ENCODE data around the gene MLLT10. TPM values are rescaled to one million over a fixed set of nuclear protein-coding genes. Genes with fewer than 3 reads are reported as not detected.
"Not testable (repeated sequence)": the region's sequence is repeated elsewhere in the genome, so short reads cannot be mapped to it uniquely, and the experiment has no call there.

MLLT10 gene
- total RNA-seq, 1 donor from 2014 or later: 43.9 TPM

DNA sequence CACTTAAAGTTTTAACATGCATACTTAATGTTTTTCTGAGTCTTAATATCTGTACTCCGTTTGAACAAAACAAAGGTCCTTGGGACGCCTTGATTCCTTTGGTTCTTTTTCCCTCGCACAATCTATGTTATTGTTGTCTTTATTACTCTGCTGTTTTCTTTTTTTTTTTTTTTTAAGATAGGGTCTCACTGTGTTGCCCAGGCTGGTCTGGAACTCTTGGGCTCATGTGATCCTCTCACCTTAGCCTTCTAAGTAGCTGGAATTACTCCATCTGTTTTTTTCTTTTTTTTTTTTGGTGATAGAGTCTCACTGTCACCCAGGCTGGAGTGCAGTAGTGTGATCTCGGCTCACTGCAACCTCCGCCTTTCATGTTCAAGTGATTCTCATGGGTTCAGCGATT is 13.2 kb downstream of the MLLT10 start:
- peak overlapping the region; percentile 1 for H3K27ac Mint-ChIP-seq (ENCODE audit: unreplicated experiment)
- DNase-seq (ENCODE audit: extremely low spot score, unreplicated experiment): no peak

DNA sequence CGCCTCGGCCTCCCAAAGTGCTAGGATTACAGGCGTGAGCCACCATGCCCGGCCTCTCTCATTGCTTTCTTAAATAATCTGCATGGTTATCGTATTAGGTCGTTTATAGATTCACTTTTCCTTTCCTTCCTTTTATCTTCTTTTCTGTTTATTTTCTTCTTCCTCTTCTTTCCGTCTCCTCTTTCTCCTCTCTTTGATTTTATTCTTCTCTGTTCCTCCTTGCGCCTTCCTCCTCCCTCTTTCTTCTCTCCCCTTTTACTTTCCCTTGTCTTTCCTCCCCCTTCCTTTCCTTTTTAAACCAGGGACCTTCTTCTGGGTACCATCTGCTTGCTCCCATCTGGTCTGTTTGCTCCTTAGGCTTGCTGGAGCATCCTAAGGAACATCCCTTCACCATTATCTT is 18.6 kb downstream of the MLLT10 start:
- Mint-ChIP-seq H3K4me3 (ENCODE audit: unreplicated experiment) (no peak overlapping the region), H3K27ac (ENCODE audit: unreplicated experiment) (no peak overlapping the region), H3K4me1 (ENCODE audit: unreplicated experiment) (peaks cover 5% of the 10 kb centered on the region), H3K27me3 (ENCODE audit: unreplicated experiment) (no peaks in the 10 kb centered on the region), H3K9me3 (ENCODE audit: unreplicated experiment) (no peaks in the 10 kb centered on the region), H3K36me3 (ENCODE audit: unreplicated experiment) (peaks cover 47% of the 10 kb centered on the region)
- no peak for DNase-seq (ENCODE audit: extremely low spot score, unreplicated experiment)
- TF ChIP-seq, protein P1, sequence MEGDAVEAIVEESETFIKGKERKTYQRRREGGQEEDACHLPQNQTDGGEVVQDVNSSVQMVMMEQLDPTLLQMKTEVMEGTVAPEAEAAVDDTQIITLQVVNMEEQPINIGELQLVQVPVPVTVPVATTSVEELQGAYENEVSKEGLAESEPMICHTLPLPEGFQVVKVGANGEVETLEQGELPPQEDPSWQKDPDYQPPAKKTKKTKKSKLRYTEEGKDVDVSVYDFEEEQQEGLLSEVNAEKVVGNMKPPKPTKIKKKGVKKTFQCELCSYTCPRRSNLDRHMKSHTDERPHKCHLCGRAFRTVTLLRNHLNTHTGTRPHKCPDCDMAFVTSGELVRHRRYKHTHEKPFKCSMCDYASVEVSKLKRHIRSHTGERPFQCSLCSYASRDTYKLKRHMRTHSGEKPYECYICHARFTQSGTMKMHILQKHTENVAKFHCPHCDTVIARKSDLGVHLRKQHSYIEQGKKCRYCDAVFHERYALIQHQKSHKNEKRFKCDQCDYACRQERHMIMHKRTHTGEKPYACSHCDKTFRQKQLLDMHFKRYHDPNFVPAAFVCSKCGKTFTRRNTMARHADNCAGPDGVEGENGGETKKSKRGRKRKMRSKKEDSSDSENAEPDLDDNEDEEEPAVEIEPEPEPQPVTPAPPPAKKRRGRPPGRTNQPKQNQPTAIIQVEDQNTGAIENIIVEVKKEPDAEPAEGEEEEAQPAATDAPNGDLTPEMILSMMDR (IDR thresholded peaks at IDR 0.05): no peak

More for the DNA sequence above, 13.2 kb downstream of the MLLT10 start:
- Mint-ChIP-seq H3K9me3 (ENCODE audit: unreplicated experiment) (no peaks in the 10 kb centered on the region), H3K4me1 (ENCODE audit: unreplicated experiment) (no peaks in the 10 kb centered on the region), H3K27me3 (ENCODE audit: unreplicated experiment) (no peaks in the 10 kb centered on the region), H3K4me3 (ENCODE audit: unreplicated experiment) (no peak overlapping the region), H3K36me3 (ENCODE audit: unreplicated experiment) (peaks cover 46% of the 10 kb centered on the region)
- TF ChIP-seq, protein P1 (IDR thresholded peaks at IDR 0.05): no peak

DNA sequence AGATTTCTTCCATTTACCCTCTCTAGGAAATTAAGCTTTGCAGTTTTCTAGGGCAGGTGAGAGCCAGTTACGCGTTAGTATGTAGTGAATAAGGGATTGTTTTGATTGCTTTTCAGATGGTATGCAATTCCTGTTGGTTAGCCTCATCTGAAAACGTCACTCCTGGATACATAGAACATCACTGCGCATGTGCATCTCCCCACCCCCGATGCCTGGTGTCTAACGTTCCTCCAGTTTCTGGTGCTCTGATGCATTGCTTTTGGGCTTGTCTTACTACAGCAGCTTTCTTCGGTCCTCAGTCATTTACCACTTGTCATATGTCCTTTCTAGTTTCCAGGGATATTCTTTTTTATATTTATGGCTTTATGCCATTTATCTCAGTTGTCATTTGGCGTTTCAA is 22.5 kb downstream of the MLLT10 start:
- peaks cover 9% of the 10 kb centered on the region for H3K4me1 Mint-ChIP-seq (ENCODE audit: unreplicated experiment)
- H3K27me3 Mint-ChIP-seq (ENCODE audit: unreplicated experiment): no peaks in the 10 kb centered on the region
- TF ChIP-seq, protein P1 (IDR thresholded peaks at IDR 0.05): no peak
- peak; percentile 23 for DNase-seq (ENCODE audit: extremely low spot score, unreplicated experiment)
- peaks cover 50% of the 10 kb centered on the region for H3K36me3 Mint-ChIP-seq (ENCODE audit: unreplicated experiment)
- H3K9me3 Mint-ChIP-seq (ENCODE audit: unreplicated experiment): no peaks in the 10 kb centered on the region
- H3K4me3 Mint-ChIP-seq (ENCODE audit: unreplicated experiment): no peak overlapping the region
- H3K27ac Mint-ChIP-seq (ENCODE audit: unreplicated experiment): no peak overlapping the region

DNA sequence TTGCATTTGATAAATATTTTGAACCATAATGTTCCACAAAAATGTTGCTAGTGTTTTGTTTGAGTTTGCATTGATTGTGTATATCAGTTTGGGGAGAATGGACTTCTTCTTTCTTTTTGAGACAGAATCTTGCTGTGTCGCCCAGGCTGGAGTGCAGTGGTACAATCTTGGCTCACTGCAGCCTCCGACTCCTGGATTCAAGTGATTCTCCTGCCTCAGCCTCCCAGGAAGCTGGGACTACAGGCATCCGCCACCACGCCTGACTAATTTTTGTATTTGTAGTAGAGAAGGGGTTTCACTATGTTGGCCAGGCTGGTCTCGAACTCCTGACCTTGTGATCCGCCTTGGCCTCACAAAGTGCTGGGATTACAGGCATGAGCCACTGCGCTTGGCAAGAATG is 25.0 kb downstream of the MLLT10 start:
- H3K36me3 Mint-ChIP-seq (ENCODE audit: unreplicated experiment): peaks cover 49% of the 10 kb centered on the region
- not testable (repeated sequence) for H3K4me1 Mint-ChIP-seq (ENCODE audit: unreplicated experiment); H3K27me3 Mint-ChIP-seq (ENCODE audit: unreplicated experiment); H3K27ac Mint-ChIP-seq (ENCODE audit: unreplicated experiment); H3K9me3 Mint-ChIP-seq (ENCODE audit: unreplicated experiment); H3K4me3 Mint-ChIP-seq (ENCODE audit: unreplicated experiment); DNase-seq (ENCODE audit: extremely low spot score, unreplicated experiment)

DNA sequence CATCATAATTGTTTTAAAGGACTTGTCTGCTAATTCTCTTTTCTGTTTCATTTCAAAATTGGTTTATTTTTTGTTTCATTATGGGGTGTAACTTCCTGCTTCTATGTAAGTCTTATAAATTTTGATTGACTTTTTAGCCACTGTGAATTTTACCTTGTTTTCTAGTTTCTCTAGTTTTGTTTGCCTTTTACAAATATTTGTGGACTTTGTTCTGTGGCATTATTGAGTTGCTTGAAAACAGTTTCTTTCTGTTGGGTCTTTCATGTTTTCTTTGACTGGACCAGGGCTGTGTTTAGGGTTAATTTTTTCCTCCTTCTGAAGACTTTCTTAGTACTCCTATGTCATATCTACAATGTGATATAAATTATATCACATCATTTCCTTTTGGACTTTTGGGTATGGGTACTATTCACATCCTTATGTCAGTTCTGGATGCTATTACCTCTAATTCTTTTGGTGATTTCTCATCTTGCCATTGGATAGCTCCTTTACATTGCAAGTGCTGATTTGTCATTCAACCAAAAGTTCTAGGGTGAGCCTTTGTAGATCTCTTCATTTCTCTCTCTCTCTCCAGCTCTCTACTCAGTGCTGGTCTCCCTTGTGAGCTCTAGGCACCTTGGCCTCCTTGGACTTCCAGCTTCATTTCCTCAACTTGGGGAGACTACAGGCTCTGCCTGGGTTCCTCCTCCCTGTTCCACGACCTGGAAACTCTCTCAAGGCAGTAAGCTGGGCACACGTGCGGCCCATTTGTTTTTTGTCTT is 36.9 kb downstream of the MLLT10 start:
- no peak overlapping the region for H3K27ac Mint-ChIP-seq (ENCODE audit: unreplicated experiment)
- TF ChIP-seq, protein P1 (IDR thresholded peaks at IDR 0.05): no peak
- no peaks in the 10 kb centered on the region for H3K9me3 Mint-ChIP-seq (ENCODE audit: unreplicated experiment)
- H3K4me1 Mint-ChIP-seq (ENCODE audit: unreplicated experiment): peaks cover 38% of the 10 kb centered on the region
- peaks cover 19% of the 10 kb centered on the region for H3K36me3 Mint-ChIP-seq (ENCODE audit: unreplicated experiment)
- DNase-seq (ENCODE audit: extremely low spot score, unreplicated experiment): no peak
- H3K27me3 Mint-ChIP-seq (ENCODE audit: unreplicated experiment): no peaks in the 10 kb centered on the region
- no peak overlapping the region for H3K4me3 Mint-ChIP-seq (ENCODE audit: unreplicated experiment)

All from osteocyte (in vitro differentiated cells).